ENCODE results near the gene NDUFS7. TPM values are rescaled to one million over a fixed set of nuclear protein-coding genes. Genes with fewer than 3 reads are reported as not detected.

The NDUFS7 gene
- total and polyA plus RNA-seq, 10 of the 15 experiments (the other 5 are each of a cell fraction or from before 2014, with no cell fraction given), result 5.1 to 282 (median 92.9) TPM

DNA sequence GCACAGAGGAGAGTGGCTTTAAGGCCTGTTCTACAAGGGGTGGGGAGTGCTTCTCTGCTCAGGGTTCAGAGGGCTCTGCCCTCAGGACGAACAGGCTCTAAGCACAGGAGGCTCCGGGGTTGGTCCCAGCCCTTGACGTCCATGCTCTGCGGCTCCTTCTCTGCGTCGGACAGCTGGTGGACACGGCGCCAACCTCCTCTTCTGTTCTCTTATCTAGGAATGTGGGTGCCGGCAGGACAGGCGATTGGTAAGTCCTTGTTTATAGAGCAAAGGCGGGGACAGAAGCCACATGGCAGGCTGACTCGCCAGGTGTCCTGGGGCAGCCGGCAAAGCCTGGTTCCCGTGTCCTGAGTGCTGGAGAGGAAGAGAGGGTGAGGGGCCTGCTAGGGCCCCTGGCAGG is 46.0 kb downstream of the NDUFS7 start (continued):
- TF ChIP-seq TCF3 (IDR thresholded peaks at IDR 0.05; ENCODE audit: borderline replicate concordance, insufficient read depth, low read depth, low read length) (no peak), FOS (IDR thresholded peaks at IDR 0.05; ENCODE audit: borderline replicate concordance, extremely low read depth, insufficient read length) (no peak), KAT2A (conservative IDR thresholded peaks at IDR 0.05; ENCODE audit: control insufficient read depth, low read depth, low read length) (no peak), JUND (IDR thresholded peaks at IDR 0.05; ENCODE audit: low read depth, low read length) (no peak), SPI1 (IDR thresholded peaks at IDR 0.05; ENCODE audit: borderline replicate concordance, insufficient read depth, low read depth, low read length) (no peak), HDAC6 (IDR thresholded peaks at IDR 0.05; ENCODE audit: unreplicated experiment) (no peak), CBX5 (IDR thresholded peaks at IDR 0.05; ENCODE audit: low read depth) (no peak), EZH2 (IDR thresholded peaks at IDR 0.05; ENCODE audit: borderline replicate concordance, control insufficient read depth, low read depth, low read length) (no peak), JUNB (IDR thresholded peaks at IDR 0.05) (no peak), HCFC1 (IDR thresholded peaks at IDR 0.05; ENCODE audit: low read length) (no peak)
- TF ChIP-seq, protein P1, sequence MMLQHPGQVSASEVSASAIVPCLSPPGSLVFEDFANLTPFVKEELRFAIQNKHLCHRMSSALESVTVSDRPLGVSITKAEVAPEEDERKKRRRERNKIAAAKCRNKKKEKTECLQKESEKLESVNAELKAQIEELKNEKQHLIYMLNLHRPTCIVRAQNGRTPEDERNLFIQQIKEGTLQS (IDR thresholded peaks at IDR 0.05; ENCODE audit: borderline replicate concordance, extremely low read depth, low read depth, low read length), result no peak
- TF ChIP-seq, protein P2, sequence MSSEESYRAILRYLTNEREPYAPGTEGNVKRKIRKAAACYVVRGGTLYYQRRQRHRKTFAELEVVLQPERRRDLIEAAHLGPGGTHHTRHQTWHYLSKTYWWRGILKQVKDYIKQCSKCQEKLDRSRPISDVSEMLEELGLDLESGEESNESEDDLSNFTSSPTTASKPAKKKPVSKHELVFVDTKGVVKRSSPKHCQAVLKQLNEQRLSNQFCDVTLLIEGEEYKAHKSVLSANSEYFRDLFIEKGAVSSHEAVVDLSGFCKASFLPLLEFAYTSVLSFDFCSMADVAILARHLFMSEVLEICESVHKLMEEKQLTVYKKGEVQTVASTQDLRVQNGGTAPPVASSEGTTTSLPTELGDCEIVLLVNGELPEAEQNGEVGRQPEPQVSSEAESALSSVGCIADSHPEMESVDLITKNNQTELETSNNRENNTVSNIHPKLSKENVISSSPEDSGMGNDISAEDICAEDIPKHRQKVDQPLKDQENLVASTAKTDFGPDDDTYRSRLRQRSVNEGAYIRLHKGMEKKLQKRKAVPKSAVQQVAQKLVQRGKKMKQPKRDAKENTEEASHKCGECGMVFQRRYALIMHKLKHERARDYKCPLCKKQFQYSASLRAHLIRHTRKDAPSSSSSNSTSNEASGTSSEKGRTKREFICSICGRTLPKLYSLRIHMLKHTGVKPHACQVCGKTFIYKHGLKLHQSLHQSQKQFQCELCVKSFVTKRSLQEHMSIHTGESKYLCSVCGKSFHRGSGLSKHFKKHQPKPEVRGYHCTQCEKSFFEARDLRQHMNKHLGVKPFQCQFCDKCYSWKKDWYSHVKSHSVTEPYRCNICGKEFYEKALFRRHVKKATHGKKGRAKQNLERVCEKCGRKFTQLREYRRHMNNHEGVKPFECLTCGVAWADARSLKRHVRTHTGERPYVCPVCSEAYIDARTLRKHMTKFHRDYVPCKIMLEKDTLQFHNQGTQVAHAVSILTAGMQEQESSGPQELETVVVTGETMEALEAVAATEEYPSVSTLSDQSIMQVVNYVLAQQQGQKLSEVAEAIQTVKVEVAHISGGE (CRISPR knock-in tag; IDR thresholded peaks at IDR 0.05), result no peak

Data from GM12878 (cell line).